GM23338 (cell line): ENCODE measurements around the gene RAMP1.

Source experiments
- JUNB ChIP-seq: IDR thresholded peaks from one replicate; pipeline ENCODE4 v1.6.1; 2016; ENCODE audit warnings: antibody characterized with exemption; ENCODE audit not compliant: unreplicated experiment
- TF ChIP-seq, protein P1 (sequence below), 2 experiments: fragments of 200-600 bp in 1 of 2; sonication (generic) in 1 of 2; conservative IDR thresholded peaks; 2 replicates each; pipeline versions ENCODE4 v1.5.1 to v1.6.1; 2016 to 2017; ENCODE audit warnings: antibody characterized with exemption in 2 of 2, low read depth in 2 of 2, mild to moderate bottlenecking in 2 of 2, moderate library complexity in 1 of 2

DNA sequence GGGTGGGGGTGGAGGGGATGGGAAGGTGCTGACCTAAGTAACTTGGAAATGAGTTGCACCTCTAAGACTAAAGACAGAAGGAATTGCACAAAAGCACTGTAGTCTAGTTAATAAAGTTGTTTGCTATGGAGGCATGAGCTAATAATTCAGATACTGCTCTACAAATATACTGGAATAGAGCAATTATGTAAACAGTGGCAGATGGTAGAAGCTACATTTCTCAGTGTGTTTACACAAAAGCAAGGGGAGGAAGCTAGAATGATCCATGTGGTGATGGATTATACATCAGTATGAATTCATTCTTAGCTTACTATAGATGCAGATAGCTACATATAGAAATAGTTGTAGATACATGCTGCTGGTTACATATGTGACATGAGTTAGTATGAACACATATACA, 79.8 kb downstream of the RAMP1 start:
- TF ChIP-seq JUNB: no peak
- TF ChIP-seq, protein P1, sequence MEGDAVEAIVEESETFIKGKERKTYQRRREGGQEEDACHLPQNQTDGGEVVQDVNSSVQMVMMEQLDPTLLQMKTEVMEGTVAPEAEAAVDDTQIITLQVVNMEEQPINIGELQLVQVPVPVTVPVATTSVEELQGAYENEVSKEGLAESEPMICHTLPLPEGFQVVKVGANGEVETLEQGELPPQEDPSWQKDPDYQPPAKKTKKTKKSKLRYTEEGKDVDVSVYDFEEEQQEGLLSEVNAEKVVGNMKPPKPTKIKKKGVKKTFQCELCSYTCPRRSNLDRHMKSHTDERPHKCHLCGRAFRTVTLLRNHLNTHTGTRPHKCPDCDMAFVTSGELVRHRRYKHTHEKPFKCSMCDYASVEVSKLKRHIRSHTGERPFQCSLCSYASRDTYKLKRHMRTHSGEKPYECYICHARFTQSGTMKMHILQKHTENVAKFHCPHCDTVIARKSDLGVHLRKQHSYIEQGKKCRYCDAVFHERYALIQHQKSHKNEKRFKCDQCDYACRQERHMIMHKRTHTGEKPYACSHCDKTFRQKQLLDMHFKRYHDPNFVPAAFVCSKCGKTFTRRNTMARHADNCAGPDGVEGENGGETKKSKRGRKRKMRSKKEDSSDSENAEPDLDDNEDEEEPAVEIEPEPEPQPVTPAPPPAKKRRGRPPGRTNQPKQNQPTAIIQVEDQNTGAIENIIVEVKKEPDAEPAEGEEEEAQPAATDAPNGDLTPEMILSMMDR (conservative IDR thresholded peaks at IDR 0.05; ENCODE audit: low read depth in 2 of 2): no peak
